HG03108 (cell line): ENCODE results near the gene TMEM82.

Experiments
- ATAC-seq: cut with Tn5 transposase; IDR thresholded peaks from one replicate; pipeline ENCODE4 v1.9.1; 2021; ENCODE audit warnings: moderate library complexity; ENCODE audit not compliant: unreplicated experiment

TMEM82 gene

GRCh38 chr1:15775706-15776105, 33.4 kb downstream of the TMEM82 start:
- ATAC-seq: no peak

- ATAC-seq: no peak
Observed at GRCh38 chr1:15777909-15778707, 35.8 kb downstream of the TMEM82 start.

GRCh38 chr1:15785683-15786082, 43.4 kb downstream of the TMEM82 start:
- ATAC-seq: no peak

DNA sequence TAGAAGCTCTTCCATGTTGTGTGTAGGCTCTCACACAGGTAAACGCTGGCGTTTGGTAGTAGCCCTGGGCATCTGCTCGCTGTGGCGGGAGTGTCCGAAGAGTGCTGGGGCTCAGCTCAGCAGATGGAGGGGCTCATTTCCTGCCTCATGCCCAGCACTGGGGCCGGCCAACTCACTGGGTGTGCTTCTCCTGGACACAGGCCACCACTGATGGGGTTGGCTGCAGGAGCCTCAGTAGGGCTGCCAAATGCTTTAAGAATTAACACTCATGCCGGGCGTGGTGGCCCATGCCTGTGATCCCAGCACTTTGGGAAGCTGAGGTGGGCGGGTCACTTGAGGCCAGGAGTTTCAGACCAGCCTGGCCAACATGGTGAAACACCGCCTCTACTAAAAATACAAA, 44.3 kb downstream of the TMEM82 start:
- ATAC-seq: no peak

- no peak for ATAC-seq
Observed at GRCh38 chr1:15788624-15789301, 46.5 kb downstream of the TMEM82 start.

DNA sequence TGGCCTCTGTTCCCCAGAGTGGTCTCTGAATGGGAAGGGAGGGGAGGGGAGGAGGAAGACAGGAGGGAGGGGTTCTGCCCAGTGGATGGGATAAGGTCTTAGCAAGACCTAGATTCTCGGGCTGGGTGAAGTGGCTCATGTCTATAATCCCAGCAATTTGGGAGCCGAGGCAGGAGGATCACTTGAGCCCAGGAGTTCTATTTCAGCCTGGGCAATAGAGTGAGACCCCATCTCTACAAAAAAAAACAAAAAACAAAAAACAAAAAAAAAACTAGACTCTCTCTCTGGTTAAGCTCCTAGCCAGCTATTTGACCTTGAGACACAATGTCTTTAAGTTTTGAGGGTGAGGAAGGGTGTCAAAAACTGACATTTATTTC, 53.8 kb downstream of the TMEM82 start:
- ATAC-seq: no peak
